ENCODE data around the gene DAAM2.

DNA sequence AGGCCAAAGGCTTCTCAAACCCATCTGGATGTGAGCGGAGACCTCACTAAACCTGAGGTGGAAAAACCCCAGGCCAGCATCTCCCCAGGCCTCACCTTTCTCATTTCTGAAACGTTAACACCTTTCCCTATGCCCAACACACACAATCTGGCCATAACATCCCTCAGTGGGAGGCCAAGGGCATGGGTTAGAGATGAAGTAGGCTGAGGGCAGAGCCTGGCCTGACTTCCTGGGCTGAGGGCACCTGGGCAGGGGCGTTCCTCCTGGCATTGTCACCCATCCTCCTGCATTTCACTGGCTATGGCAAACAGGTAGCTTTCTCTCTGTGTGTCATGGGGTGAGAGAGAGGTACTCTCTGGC, 133.7 kb downstream of the DAAM2 start:
- TF ChIP-seq GATA3 (IDR thresholded peaks at IDR 0.05; ENCODE audit: low read depth, low read length): no peak
- TF ChIP-seq GATA2 (IDR thresholded peaks at IDR 0.05; ENCODE audit: low read depth, low read length): no peak

All from SH-SY5Y (cell line).